ENCODE results near the gene DDAH2.
"Not testable (repeated sequence)": the region's sequence is repeated elsewhere in the genome, so short reads cannot be mapped to it uniquely, and the experiment has no call there.

DDAH2 gene

GRCh38 chr6:31713991-31714684, 15.0 kb downstream of the DDAH2 start:
- DNase-seq (ENCODE audit: low spot score) = no peak

- DNase-seq (ENCODE audit: low spot score) = no peak
Measured at GRCh38 chr6:31713465-31713864, 15.6 kb downstream of the DDAH2 start.

- no peak for DNase-seq (ENCODE audit: low spot score)
Measured at GRCh38 chr6:31712296-31712695, 16.8 kb downstream of the DDAH2 start.

- DNase-seq (ENCODE audit: low spot score) = no peak
Measured at GRCh38 chr6:31711233-31711632, 17.9 kb downstream of the DDAH2 start.

- DNase-seq (ENCODE audit: low spot score) = no peak
Measured at GRCh38 chr6:31710523-31711219, 18.4 kb downstream of the DDAH2 start.

DNA sequence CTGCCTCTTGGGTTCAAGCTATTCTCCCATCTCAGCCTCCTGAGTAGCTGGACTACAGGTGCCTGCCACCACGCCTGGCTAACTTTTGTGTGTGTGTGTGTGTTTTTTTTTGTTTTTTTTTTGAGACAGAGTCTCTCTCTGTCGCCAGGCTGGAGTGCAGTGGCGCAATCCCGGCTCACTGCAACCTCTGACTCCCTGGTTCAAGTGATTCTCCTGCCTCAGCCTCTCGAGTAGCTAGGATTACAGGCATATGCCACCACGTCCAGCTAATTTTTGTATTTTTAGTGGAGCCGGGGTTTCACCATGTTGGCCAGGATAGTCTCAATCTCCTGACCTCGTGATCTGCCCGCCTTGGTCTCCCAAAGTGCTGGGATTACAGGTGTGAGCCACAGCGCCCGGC, 19.9 kb downstream of the DDAH2 start:
- not testable (repeated sequence) for DNase-seq (ENCODE audit: low spot score)

DNA sequence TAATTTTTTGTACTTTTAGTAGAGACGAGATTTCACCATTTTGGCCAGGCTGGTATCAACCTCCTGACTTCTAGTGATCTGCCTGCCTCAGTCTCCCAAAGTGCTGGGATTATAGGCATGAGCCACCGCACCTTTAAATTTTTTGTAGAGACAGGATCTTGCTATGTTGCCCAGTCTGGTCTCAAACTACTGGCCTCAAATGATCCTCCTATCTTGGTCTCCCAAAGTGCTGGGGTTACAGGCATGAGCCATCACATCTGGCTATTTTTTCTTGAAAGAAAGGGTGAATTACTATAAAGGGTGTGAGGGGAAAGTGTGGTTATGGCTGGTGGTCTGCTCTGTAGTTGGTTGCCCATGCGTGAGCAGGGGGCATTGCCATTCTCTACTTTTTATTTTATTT, 20.9 kb downstream of the DDAH2 start:
- DNase-seq (ENCODE audit: low spot score) = no peak

DNA sequence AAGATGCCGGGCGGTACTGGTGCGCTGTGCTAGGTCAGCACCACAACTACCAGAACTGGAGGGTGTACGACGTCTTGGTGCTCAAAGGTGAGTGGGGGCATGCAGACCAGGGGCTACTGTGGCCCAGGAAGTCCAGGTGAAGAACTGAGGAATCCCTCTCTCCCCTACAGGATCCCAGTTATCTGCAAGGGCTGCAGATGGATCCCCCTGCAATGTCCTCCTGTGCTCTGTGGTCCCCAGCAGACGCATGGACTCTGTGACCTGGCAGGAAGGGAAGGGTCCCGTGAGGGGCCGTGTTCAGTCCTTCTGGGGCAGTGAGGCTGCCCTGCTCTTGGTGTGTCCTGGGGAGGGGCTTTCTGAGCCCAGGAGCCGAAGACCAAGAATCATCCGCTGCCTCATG, 21.4 kb downstream of the DDAH2 start:
- DNase-seq (ENCODE audit: low spot score) = no peak

DNA sequence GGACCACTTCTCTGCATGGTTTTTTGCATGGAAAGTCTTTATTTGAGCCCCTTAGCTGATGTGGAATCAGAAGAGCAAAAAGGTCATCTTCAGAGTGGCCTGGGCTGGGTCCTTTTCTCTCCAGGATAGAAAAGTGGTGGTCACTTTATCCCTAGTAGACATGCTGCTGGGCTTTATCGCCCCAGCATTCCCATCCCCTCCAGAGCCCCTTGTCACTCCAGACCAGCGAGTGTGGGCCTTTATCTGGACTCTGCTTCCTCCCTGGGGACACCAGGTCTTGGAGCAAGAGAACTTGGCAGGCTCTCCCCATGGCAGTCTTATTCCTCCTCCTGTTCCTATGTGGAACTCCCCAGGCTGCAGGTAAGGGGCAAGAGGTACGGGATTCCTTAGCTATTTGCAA, 22.5 kb downstream of the DDAH2 start, which contains the start of gene LY6G6F:
Gene LY6G6F (plus strand): TSS at position 268 of the 400 bp plus-strand sequence. CDS start 41 bp downstream, at position 309.
- DNase-seq (ENCODE audit: low spot score) = no peak

DNA sequence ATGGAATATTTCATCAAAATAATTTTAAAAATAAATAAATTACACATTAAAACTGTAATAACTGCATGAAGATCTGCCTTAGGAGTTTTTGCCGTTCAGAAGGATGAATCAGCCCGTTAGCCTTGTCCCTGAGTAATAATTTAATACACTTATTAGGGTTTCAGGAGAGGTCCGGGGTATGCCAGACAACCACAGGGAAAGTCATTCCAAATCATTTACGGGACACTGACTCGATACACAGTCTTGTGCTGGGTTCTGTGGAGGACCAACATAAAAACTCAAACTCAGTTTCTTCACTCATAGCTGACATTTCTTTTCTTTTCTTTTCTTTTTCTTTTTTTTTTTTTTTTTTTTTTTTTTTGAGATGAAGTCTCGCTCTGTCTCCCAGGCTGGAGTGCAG, 23.2 kb downstream of the DDAH2 start:
- no peak for DNase-seq (ENCODE audit: low spot score)

- DNase-seq (ENCODE audit: low spot score) = peak; percentile 98
Measured at GRCh38 chr6:31702819-31703716, 26.0 kb downstream of the DDAH2 start, which contains the start of gene ABHD16A. Gene ABHD16A, minus strand, starts transcription at chr6:31703324. Its CDS starts 43 bp downstream, at chr6:31703281.

GRCh38 chr6:31702405-31702818, 26.7 kb downstream of the DDAH2 start:
- no peak for DNase-seq (ENCODE audit: low spot score)

GRCh38 chr6:31701666-31702404, 27.3 kb downstream of the DDAH2 start:
- DNase-seq (ENCODE audit: low spot score) = no peak

- DNase-seq (ENCODE audit: low spot score) = no peak
Measured at GRCh38 chr6:31700740-31701401, 28.2 kb downstream of the DDAH2 start.

GRCh38 chr6:31697555-31697954, 31.5 kb downstream of the DDAH2 start:
- DNase-seq (ENCODE audit: low spot score) = no peak

DNA sequence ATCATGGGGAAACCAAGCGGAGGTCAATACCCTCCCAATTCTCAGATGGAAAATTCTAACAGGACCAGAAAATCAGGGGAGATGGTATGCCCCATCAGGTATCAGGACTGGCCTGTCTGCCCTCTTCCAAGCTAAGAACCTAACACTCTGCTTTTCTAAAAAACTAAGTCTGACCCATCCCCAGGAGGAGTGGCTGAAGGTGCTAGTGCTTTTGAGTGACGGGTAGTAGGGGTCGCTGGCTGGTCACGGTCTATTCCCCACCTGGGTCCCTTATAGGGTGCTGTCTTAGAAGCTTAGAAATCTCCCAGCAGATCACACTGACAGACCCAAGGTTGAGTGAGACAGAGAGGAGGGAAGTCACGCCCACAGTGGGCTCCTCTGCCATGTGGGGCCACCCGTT, 35.6 kb downstream of the DDAH2 start:
- no peak for DNase-seq (ENCODE audit: low spot score)

DNA sequence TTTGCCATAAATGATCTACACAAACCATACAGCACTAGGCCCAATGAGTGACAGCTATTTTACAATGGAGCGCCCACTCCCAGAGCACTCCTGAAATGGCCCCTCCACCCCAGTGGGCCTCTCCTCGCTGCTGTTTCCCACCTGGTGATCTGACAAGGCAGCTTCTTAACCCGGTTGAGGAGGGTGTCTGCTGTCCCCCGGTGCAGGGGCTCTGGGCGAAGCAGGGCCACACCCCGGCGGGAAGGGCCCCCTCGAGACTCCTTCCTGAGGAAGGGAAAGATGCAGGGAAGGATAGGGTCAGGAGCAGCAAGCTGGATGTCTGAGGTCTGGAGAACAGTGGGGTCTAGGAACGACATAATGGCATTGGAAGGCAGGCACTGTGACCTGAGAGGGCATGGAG, 36.2 kb downstream of the DDAH2 start:
- no peak for DNase-seq (ENCODE audit: low spot score)

DNA sequence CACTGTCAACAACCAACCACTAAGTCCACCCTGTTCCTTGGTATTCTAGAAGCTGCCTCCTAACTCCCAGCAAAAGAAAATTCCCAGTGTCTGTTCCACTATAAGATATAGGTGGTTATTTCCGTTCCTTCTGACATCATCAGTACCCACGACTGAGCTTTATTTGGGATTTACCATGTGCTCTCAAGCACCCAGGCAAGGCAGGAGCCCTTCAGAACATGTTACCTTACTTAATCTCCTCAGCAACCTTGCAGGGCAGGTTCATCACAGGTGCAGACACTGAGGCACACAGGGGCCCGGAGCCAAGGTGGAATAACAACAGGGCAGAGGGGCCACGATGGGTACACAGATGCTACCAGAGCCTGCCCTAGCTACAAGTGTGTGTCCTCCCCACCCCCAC, 36.7 kb downstream of the DDAH2 start:
- no peak for DNase-seq (ENCODE audit: low spot score)

GRCh38 chr6:31691564-31692108, 37.5 kb downstream of the DDAH2 start:
- DNase-seq (ENCODE audit: low spot score) = no peak

DNA sequence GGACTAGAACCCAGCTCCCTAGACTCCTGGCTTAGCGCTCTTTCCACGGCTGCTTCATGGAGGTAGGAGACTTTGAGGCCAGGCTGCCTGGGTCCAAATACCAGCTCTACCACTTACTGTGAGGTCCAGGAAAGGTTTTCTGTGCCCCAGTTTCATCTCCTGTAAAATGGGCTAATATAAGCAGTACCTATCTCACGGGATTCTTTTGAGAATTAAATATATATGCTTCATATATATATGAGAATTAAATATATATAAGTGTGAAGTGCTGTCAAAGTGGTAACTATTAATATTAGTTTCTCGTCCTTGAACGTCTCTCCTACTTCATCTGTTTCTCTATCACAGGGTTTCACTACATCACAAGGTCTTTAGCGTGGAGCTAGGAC, 38.0 kb downstream of the DDAH2 start:
- DNase-seq (ENCODE audit: low spot score) = no peak

Data from globus pallidus (tissue), 1 donor.